PFSK-1 (cell line): Measurements from ENCODE around the gene IFITM1.

Experiments used
- FOXP2 ChIP-seq: optimal IDR thresholded peaks from 2 replicates; pipeline ENCODE3; 2011; ENCODE audit warnings: borderline replicate concordance, control low read depth, inconsistent platforms; ENCODE audit not compliant: insufficient read depth; ENCODE audit errors: extremely low read length, extremely low read depth
- POLR2AphosphoS5 ChIP-seq: IDR thresholded peaks from 2 replicates; pipeline ENCODE4 v1.6.1; 2012; ENCODE audit warnings: low read depth, mild to moderate bottlenecking, control low read depth, low read length, moderate library complexity
- REST ChIP-seq, 2 experiments: IDR thresholded peaks; 2 replicates each; pipeline versions ENCODE4 v1.6.1 to v1.8.0; 2011 to 2012; ENCODE audit warnings: low read depth in 2 of 2, low read length in 2 of 2, control low read depth in 1 of 2, inconsistent platforms in 1 of 2, mild to moderate bottlenecking in 1 of 2, moderate library complexity in 1 of 2; ENCODE audit not compliant: insufficient read depth in 1 of 2
- SIN3A ChIP-seq: IDR thresholded peaks from 2 replicates; pipeline ENCODE4 v1.6.1; 2012; ENCODE audit warnings: mild to moderate bottlenecking, low read length, moderate library complexity, borderline replicate concordance; ENCODE audit not compliant: insufficient read depth
- TAF1 ChIP-seq: IDR thresholded peaks from 2 replicates; pipeline ENCODE4 v1.6.1; 2012; ENCODE audit warnings: low read length, control low read depth, borderline replicate concordance; ENCODE audit not compliant: insufficient read depth

The IFITM1 gene

GRCh38 chr11:315051-315481 lies 1.2 kb downstream of the IFITM1 start:
- TF ChIP-seq FOXP2 (no peak), TAF1 (no peak), POLR2AphosphoS5 (no peak), SIN3A (no peak), REST (IDR thresholded peaks at IDR 0.05; ENCODE audit: insufficient read depth in 1 of 2, low read depth in 2 of 2, low read length in 2 of 2) (no peak)

- TF ChIP-seq REST (IDR thresholded peaks at IDR 0.05; ENCODE audit: insufficient read depth in 1 of 2, low read depth in 2 of 2, low read length in 2 of 2) (no peak), TAF1 (no peak), SIN3A (no peak), FOXP2 (no peak), POLR2AphosphoS5 (no peak)
These were observed 1.7 kb downstream of the IFITM1 start for GRCh38 chr11:315516-315994.

- no peak for TF ChIP-seq SIN3A
- TF ChIP-seq POLR2AphosphoS5: no peak
- no peak for TF ChIP-seq FOXP2
- no peak for TF ChIP-seq TAF1
- no peak for TF ChIP-seq REST (IDR thresholded peaks at IDR 0.05; ENCODE audit: insufficient read depth in 1 of 2, low read depth in 2 of 2, low read length in 2 of 2)
These were observed 2.3 kb downstream of the IFITM1 start for GRCh38 chr11:316031-316701.

GRCh38 chr11:316891-317301 lies 3.1 kb downstream of the IFITM1 start:
- TF ChIP-seq POLR2AphosphoS5: no peak
- no peak for TF ChIP-seq SIN3A
- no peak for TF ChIP-seq TAF1
- TF ChIP-seq REST (IDR thresholded peaks at IDR 0.05; ENCODE audit: insufficient read depth in 1 of 2, low read depth in 2 of 2, low read length in 2 of 2): no peak
- TF ChIP-seq FOXP2: no peak
